ENCODE data around the gene USP5.
"Not testable (repeated sequence)": the region's sequence is repeated elsewhere in the genome, so short reads cannot be mapped to it uniquely, and the experiment has no call there.

Gene USP5

DNA sequence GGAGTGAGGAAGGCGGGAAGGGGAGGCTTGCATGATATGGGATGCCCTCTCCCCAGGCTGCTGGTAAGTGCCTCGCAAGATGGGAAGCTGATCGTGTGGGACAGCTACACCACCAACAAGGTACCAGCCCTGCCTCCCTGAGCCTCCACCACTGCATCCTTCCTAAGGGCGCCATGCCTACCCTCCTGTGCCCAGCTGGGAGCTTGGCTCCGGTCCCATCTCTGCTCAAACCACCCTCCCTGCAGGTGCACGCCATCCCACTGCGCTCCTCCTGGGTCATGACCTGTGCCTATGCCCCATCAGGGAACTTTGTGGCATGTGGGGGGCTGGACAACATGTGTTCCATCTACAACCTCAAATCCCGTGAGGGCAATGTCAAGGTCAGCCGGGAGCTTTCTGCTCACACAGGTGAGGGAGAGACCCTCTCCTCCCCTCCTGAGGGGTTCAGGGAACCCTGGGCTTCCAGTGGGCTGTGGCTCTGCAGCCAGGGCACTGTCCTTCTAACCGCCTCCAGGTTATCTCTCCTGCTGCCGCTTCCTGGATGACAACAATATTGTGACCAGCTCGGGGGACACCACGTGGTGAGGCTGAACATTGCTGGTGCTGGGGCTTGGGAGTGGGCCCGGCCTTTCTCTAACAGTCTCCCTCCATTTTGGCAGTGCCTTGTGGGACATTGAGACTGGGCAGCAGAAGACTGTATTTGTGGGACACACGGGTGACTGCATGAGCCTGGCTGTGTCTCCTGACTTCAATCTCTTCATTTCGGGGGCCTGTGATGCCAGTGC, 8.6 kb upstream of the USP5 start:
- DNase-seq: no peak

DNA sequence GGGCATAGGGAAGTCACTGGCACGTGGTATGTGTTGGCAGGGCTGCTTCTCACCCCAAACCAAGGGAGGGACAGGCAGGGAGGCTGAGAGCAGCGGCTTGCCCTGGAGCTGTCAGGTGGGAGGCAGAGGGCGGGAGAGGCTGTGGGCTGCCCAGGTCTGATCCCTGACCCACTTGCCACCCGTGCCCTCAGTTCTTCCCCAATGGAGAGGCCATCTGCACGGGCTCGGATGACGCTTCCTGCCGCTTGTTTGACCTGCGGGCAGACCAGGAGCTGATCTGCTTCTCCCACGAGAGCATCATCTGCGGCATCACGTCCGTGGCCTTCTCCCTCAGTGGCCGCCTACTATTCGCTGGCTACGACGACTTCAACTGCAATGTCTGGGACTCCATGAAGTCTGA, 6.6 kb upstream of the USP5 start:
- no peak for DNase-seq

DNA sequence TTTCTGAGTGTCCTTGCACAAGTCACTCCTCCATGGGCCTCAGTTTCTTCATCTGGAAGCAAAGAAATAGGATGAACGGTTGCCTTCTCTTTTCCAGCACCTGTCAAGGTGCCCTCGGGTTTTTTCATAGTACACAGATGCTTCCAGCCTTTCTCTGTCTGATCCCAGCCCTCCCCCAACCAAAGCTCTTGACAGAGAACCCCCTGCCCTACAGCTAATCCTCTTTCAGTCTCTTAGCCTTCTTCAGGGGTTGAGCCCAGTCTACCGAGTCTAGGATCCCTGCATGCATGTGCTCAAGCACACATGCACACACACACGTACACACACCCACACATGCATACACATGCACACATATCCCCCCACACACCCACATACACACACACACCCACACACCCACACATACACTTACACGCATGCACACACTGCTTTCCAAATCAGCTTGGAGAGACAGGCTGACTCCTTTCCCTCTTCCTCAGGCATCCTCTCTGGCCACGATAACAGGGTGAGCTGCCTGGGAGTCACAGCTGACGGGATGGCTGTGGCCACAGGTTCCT, 5.6 kb upstream of the USP5 start:
- DNase-seq: no peak

DNA sequence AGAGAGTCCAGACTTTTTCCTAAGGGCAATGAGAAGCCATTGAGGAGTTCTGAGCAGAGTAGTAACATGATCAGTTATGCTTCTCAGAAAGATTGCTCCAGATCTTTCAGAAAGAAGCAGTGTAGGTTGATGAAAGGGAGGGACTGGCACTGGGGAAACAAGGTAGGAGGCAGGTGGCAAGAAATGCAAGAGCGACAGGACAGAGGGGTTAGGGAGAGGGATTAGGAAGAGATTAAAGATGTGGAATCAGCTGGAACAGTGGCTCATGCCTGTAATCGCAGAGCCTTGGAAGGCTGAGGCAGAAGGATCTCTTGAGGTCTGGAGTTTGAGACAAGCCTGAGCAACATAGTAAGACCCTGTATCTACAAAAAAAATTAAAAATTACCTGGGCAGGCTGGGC, 4.3 kb upstream of the USP5 start:
- no peak for DNase-seq

DNA sequence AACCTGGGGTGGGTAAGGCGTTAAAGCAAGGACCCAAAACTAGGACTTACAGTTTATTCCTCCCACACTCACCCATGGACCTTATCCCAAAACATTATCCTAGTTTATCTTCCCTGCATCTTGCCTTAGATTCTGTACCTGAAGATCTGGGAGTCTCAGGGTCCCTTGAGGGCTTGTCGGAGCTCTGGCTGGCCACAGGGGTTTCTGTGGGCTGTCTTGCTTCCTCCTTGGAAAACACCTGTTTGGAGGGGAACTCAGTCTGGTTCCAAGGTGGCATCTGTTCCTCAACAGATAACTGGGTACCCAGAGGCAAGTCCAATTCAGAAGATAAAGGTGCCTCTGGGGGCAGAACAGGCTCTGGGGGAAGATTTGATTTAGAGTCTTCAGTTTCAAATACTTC, 2.5 kb upstream of the USP5 start:
- no peak for DNase-seq

DNA sequence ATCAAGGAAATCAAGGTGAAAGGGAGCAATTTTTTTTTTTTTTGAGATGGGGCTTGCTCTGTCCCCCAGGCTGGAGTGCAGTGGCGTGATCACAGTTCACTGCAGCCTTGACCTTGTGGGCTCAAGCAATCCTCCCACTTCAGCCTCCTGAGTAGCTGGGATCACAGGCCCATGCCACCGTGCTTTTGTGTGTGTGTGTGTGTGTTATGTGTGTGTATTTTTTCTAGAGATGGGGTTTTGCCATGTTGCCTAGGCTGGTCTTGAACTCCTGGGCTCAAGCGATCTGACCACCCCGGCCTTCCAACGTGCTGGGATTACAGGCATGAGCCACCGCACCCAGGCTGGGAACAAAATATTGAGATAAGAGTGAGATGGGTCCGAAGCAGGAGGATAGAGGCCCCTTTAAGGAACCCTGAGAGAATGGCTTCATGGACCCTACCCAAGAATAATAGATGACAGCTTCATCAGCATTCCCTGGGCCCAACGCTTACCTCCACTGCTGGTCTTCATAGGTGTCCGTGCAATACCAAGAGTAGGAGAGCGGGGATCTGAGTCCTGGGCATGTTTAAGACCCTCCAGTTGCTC, 1.9 kb upstream of the USP5 start:
- DNase-seq: no peak

DNA sequence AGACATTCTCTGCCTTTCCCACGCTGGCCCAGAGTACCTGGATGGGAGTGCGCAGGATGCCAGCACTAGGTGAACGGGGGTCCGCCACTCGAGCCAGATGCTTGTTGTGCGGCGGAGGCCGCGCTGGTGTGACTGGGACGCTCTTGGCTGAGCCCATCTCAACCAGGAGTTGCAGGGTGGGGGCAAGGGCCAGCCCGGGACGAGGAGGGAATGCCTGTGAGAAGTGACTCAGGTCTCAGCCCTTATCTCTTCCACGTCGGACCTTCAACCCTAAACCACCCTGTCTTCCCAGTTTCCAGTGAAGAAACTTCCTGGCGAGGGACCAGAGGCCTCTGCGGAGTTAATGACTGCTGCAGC, 1.2 kb upstream of the USP5 start:
- no peak for DNase-seq

DNA sequence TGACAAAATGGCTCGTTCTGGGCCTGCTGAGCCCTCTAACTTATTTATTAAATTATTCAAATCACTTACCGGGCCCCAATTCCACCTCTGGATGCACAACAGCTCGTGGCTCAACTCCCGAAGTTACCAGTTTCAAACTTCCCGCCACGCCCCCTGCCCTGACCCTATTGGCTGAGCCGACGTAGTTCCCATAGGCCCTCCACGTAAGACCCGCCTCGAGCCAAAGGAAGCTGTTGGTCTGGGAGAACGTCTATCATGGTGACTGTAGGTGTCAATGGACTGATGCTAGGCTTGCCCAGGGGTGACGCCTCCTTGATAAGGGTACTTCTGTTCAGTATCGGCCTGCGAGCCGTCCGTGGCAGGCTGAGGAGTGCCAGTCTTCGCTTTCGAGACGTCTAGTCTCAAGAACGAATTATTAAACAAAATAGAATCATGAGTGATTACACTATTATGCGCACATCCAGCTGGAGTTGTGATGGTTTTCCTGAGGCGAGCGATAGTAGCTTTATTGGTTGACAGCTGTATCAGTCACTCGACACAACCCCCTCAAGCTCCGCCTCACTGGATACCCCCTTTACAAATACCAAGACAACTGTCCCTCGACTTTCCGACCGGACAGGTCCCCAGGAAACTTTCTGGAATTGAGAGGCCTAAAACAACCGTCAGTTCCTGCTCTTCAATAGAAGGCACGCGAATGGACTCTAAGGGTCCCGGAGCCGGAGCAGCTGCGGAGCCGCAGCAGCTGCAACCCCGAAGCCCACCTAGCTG, 613 bp upstream of the USP5 start, which contains the start of gene CDCA3:
TSS of gene CDCA3 (minus strand) at position 134 of the 768 bp plus-strand sequence. CDS start 334 bp downstream, outside the sequence.
- DNase-seq: peak; percentile 97

DNA sequence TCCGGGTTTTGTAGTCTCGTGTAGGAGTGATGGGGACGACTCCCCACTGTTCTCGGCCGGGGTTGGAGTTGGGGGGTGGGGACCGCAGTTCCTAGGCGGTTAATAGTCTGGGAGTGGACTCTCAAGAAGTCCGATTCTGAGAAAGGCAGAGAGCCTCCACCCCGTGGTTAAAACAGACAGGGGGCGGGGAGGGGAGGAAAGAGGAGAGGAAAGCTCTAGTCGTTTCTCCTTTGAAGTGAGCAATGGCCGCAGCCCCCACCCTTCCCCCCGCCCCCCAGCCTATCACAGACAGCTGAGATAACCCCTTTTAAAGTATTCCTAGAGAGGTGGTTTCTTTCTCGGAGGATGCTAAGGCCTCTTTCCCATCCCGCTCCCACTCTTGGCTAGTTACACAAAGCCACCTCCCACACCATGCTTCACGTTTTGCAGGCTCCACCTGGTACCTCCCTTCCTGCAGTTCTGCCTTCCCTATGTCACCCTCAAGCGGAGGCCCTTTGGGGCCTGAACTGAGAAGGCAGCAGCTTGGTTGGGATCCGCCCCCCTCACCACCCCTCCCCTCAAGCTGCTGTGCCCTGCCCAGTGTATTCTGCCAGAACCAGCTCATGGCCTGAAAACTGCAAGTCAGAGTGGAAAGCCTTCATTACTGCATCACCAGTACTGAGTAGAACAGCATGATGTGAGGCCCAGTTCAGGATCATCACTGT, 853 bp downstream of the USP5 start:
- DNase-seq: peak; percentile 80

DNA sequence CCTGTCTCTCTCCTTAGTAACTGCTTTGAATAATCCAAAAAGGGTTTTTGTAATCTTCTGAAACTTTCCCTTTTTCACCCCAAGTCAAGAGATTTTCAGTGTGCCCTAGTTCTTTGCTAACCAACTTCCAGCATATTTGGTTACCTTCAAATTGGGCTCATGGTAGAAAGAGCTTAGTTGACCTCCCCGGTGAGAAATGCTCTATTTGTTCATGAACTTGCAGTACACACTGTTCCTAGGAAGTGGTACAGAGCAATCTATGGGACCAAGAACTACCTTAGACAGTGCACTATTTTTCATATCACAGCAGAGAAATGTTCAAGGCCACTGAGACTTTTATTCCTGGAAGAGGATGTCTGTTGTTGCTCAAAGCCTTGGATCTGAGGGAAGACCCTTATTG, 1.7 kb downstream of the USP5 start:
- no peak for DNase-seq

DNA sequence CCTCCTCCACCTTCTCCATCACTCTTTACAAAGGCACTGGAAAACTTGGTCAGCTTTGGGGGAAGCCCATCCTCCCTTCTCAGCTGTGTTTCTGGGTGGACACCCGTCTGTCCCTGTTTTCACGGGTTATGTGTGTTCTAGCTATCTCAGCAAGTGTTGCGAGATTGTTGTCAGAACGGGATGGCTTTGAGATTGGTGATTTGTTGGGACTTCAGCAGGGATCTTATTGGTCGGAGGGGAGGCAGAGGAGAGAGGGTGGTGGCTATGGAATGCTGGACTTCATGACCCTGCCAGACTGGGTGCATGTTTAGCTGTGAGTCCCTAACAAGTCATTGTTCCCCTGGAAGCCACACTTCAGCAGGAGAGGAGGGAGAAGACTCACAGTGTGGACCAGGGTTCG, 2.1 kb downstream of the USP5 start:
- no peak for DNase-seq

DNA sequence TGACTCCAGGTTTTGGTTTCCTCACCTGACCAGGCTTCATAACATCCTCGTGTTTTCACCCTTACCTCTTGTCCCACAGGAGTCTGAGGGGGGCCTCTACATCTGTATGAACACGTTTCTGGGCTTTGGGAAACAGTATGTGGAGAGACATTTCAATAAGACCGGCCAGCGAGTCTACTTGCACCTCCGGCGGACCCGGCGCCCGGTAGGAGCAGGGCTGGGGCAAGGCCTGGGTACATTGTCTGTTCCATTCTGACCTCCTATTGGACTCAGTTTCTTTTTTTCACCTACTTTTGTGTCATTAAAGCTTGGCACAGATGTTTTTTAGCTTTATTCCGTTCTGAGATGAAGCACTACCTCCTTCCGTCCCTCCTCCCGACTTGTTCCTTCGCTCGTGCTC, 3.4 kb downstream of the USP5 start:
- no peak for DNase-seq

DNA sequence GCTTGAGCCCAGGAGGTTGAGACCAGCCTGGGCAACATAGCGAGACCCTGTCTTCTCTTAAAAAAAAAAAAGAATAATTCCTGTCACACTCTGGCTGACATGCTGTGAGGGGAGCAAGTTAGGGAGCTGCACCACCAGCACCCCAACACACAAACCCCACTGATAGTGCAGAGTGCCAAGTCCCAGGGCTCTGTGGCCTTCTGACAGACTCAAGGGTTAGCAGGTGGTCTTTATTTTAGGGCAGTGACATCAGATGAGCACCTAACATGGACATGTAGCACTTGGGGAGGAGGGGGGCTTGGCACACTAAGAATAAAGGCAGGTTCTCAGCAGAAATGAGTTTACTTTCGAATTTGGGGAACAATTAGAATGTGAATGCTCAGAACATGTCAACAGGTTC, 6.8 kb downstream of the USP5 start:
- DNase-seq: no peak

DNA sequence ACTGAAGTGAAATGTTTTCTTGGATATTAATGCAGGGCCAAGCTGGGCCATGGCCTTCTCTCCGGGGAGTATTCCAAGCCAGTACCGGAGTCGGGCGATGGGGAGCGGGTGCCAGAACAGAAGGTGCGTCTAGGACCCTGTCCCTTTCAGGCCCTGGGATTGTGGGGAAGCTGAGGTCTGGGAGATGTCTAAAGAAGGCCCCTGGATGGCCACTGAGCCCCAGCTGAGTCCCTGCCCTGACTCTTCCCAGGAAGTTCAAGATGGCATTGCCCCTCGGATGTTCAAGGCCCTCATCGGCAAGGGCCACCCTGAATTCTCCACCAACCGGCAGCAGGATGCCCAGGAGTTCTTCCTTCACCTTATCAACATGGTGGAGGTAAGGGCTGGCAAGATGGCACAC, 8.2 kb downstream of the USP5 start:
- no peak for DNase-seq

DNA sequence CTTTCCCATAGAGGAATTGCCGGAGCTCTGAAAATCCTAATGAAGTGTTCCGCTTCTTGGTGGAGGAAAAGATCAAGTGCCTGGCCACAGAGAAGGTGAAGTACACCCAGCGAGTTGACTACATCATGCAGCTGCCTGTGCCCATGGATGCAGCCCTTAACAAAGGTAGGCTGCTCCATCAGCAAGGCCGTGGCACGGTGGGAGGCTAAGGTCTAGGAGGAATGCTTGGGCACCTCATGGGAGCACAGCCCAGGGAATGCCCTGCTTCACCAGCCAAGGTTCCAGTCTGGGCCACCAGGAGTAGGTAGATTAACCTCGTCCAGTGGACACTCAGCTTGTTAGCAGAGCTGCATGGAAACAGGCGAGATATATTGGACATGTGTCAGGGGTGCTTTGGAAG, 9.0 kb downstream of the USP5 start:
- no peak for DNase-seq

DNA sequence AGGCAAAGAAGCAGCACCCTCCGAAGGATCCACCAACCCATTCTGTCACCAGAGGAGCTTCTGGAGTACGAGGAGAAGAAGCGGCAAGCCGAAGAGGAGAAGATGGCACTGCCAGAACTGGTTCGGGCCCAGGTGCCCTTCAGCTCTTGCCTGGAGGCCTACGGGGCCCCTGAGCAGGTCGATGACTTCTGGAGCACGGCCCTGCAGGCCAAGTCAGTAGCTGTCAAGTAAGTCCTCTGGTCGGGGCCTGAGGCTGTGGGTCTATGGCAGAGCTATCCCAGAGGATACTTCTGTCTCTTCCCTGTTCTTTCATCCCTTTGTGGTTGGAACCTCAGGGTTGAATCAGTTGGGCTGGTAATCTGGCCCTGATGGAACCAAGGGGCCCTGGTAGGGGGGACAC, 9.4 kb downstream of the USP5 start:
- no peak for DNase-seq

DNA sequence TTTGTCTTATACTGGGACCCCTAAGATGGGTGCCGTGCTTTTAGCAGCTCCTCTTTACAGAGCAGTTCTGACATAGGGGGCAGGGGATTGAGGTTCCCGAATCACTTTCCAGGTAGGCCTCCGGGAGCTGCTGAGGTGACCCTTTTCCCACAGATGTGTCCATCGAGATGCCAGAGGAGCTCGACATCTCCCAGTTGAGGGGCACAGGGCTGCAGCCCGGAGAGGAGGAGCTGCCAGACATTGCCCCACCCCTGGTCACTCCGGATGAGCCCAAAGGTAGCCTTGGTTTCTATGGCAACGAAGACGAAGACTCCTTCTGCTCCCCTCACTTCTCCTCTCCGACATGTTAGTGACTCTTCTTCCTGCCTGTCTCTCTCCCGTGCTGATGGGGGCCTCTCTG, 11.1 kb downstream of the USP5 start:
- no peak for DNase-seq

DNA sequence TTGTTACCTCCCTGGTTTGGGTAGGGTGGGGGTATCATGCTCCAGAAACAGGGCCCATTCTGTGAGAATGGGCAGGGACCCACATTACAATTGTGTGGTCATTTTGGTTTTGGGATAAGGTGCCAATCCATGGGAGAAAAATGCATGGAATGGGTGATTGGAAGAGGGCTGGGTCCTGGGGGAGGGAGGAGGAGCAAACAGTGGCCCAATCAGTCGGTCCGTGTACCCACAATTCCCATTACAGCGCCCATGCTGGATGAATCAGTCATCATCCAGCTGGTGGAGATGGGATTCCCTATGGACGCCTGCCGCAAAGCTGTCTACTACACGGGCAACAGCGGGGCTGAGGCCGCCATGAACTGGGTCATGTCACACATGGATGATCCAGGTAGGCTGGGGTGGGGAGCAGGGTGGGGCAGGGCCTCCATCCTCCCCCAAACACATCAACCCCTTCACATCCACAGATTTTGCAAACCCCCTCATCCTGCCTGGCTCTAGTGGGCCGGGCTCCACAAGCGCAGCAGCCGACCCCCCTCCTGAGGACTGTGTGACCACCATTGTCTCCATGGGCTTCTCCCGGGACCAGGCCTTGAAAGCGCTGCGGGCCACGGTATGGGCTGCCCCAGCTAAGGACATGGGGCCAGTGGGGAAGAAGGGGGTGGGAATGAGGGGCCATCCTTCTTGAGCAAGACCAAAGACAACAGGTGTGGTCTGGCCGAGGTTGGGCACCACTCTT, 11.8 kb downstream of the USP5 start:
- no peak for DNase-seq

DNA sequence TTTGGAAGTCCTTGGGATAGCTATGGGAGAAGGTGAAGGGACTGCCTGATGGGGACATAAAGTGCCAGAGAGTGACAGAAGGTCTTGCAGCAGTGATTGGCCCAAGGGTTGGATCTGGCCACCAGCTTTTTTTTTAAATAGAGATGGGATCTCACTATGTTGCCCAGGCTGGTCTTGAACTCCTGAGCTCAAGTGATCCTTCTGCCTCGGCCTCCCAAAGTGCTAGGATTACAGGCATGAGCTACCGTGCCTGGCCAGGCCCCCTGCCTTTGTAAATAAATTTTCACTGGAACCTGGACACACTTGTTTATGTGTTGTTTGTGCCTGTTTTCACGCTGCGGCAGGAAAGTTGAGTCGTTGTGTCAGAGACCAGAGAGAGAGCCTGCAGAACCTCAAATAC, 13.4 kb downstream of the USP5 start:
- DNase-seq: not testable (repeated sequence)

DNA sequence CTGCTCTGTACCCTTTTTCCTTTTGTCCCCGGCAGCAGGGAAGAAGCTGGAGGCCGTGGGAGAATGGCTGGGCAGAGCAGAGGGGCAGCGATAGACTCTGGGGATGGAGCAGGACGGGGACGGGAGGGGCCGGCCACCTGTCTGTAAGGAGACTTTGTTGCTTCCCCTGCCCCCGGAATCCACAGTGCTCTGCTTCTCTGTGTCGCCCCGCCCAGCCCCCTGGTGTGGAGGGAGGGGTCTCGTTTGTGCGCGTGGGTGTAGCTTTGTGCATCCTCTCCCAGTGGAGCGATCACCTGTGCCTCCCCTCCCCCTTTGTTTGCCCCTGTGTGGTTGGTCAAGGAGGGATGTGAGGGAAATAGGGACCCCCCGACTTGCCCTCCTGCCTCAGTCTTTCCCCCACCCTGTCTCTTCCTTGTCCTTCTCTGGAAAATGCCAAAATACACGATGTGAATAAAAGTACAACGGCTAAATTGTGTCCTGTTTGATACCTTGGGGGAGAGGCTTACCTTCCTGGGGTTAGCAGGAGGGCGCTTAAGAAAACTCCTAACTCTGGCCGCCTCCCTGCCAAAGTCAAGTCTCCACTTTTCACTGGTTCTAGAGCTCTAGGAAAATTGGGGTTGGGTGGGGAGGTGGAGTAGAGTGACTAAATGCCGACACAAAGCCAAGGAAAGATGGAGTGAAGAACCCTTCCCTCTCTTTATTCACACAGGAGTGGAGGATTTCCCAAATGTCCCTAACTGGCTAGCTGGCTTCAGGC, 14.4 kb downstream of the USP5 start:
- peak; percentile 39 for DNase-seq

DNA sequence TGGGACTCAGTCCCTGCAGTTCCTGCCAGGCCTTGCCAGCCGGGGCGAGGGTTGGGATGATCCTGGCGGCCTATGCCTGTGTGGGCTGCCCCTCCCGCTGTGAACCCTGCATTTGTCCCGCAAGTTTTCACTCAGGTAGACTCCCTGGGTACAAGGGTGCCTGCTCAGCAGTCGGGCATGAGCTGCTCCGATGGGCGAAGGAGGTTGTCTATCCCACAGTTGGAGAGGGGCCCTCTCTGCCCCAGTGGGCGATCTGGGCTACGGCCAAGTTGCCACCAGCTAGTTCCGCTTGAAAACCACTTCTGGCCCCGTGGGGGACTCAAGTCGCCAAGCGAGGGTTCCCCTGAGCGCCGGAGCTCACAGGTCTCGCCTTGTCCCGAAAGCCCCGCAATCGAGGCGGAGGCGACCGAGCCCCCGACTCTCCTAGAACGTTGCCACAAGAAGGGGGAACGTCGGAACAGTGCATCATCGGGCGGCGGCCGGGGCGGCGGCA, 15.0 kb downstream of the USP5 start:
- DNase-seq: no peak

Data from stimulated activated CD8-positive, alpha-beta memory T cell treated with anti-CD3 and anti-CD28 coated beads, Interleukin-4, amount 100 ng/mL, for 48 hours (primary cell).